Kidney (tissue), 14 donors: Measurements from ENCODE around the gene RPTOR. TPM values are rescaled to one million over a fixed set of nuclear protein-coding genes. Genes with fewer than 3 reads are reported as not detected.

Experiments used
- DNase-seq, 5 donors: peaks; one replicate each; pipeline ENCODE4 v3.0.0-alpha.2; 2013 to 2020
- FAIRE-seq: peaks from 2 replicates; lab custom pipeline; 2012; peaks lifted over from hg19 to GRCh38; lab: Jason Lieb, UNC
- H3K27ac ChIP-seq, 2 donors: one replicate each; pipeline ENCODE4 v1.7.0; 2013; ENCODE audit warnings: low read depth in 2 of 2, low read length in 2 of 2, inconsistent platforms in 1 of 2
- H3K27me3 ChIP-seq: one replicate; pipeline ENCODE4 v1.7.1; 2013; ENCODE audit warnings: low read length, inconsistent platforms; ENCODE audit not compliant: control insufficient read depth, insufficient read depth
- H3K36me3 ChIP-seq, 3 donors: one replicate each; pipeline versions ENCODE4 v1.7.0 to v1.7.1; 2013; ENCODE audit warnings: low read length in 3 of 3, control low read depth in 1 of 3, inconsistent platforms in 1 of 3; ENCODE audit not compliant: insufficient read depth in 3 of 3, control insufficient read depth in 2 of 3
- H3K4me1 ChIP-seq, 3 donors: one replicate each; pipeline versions ENCODE4 v1.7.0 to v1.7.1; 2013; ENCODE audit warnings: low read length in 3 of 3, inconsistent platforms in 1 of 3, low read depth in 1 of 3; ENCODE audit not compliant: control insufficient read depth in 2 of 3, insufficient read depth in 2 of 3
- H3K4me3 ChIP-seq, 3 donors: one replicate each; pipeline versions ENCODE4 v1.7.0 to v1.8.1; 2013; ENCODE audit warnings: low read length in 3 of 3, control low read depth in 1 of 3, inconsistent platforms in 1 of 3
- H3K9ac ChIP-seq, 3 donors: one replicate each; pipeline versions ENCODE4 v1.7.0 to v1.7.1; 2013; ENCODE audit warnings: low read length in 3 of 3, control low read depth in 1 of 3, inconsistent platforms in 1 of 3
- H3K9me3 ChIP-seq, 3 donors: one replicate each; pipeline versions ENCODE4 v1.7.0 to v1.7.1; 2013; ENCODE audit warnings: low read length in 3 of 3, control low read depth in 1 of 3, inconsistent platforms in 1 of 3; ENCODE audit not compliant: control insufficient read depth in 2 of 3, insufficient read depth in 1 of 3
- intact Hi-C: fragments of 100-400 bp; cut with DNase I; formaldehyde crosslinking; loops from one replicate; pipeline ENCODE4 v1.11.1; 2022
- polyA plus RNA-seq: library from polyadenylated mRNA; stranded (reverse); fragments of 350-450 nt; fragmentation: Illumina TruSeq; extraction: RNeasy Lipid Tissue Mini Kit (QIAGEN cat#74804); gene quantifications from one replicate; pipeline ENCODE4 v1.2.3, GENCODE V29; 2014; ENCODE audit warnings: low read depth, low replicate concordance; ENCODE audit not compliant: insufficient read depth
- total RNA-seq: library from RNA; stranded (reverse); fragmentation: NEBNext Ultra II Directional; extraction: Animal tissue kit (Norgen Biotek cat#: 25700); gene quantifications from one replicate; pipeline ENCODE4 v1.2.1, GENCODE V29; 2021
- TF ChIP-seq, protein P1 (sequence below): IDR thresholded peaks from 3 replicates; pipeline ENCODE4 v1.5.1; 2012; ENCODE audit warnings: mild to moderate bottlenecking, moderate library complexity, borderline replicate concordance; ENCODE audit not compliant: insufficient read depth; ENCODE audit errors: extremely low read depth
- donor health status: control.
- donor health status: control.
- donor health status: control.
- donor health status: control.
- donor health status: control.
- donor health status: DM: yes; HTN: yes; CAD: no.
- donor health status: Normal renal cell carcinoma (clear cell type).

RPTOR gene
- total and polyA plus RNA-seq, 2 donors from 2014 or later, result 5.5 to 37.6 TPM

DNA sequence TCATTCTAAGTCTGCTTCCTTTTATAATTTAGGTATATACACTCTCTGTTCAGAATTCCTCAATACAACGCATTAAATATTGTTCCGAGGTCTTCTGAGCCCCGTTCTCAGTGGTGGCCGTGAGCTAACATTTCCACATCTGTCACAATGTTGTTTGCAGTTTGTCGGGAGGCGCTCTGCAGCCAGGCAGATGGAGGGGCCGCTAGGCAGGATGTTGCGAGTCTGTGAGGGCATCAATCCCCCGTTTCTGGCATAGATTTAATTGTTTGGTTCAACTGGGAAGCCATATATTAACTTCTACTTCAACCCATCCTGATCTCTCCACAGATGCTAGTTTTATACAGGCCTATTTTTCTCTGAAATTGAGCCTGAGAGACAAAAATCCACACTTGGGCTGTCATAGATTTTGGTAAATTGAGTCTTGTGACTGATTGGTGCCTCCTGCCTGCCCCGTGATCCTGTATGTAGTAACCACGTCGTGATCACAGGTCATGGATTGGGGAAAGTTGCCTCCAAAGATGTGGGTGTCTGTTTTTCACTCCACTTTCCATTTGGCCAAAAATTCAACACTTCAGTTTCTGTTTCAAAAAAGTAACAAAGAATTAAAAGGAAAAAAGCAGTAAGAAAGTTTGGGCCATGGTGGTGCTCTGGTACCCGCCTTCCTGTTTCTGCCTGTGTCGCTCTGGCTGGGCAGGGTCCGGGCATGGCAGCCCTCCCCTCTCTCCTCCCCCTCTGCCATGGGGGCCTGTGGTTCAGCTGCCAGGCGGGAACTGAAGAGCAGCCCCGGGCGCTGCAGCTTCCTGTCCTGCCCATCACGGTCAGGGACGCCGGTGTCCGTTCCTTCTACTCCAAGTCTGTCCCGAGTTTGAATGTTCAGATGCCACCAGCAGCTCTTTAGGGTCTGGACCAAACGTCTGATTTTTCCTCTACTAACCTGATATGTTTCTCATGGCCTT, 41.5 kb downstream of the RPTOR start:
- no peak overlapping the region for H3K4me3 ChIP-seq
- no peak for FAIRE-seq
- H3K9ac ChIP-seq, result no peak overlapping the region

DNA sequence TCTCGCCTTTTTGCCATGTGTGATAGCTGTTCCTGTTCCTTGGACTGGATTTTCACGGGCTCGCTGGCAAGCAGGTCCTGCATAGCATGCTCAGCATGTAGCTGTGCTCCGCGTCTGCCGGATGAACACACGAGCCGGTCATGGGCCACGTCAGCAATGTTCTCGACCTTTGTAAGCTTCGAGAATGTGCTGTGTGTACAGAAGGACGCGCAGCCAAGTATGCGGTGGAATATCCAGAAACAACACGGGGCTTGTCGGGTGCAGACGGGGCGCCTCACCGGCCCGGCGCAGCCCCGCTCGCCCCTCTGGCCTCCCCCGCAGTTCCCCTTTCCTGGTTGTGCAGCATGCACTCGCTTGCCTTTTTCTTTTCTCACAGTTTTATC, 42.2 kb downstream of the RPTOR start:
- H3K9ac ChIP-seq, result no peak overlapping the region
- DNase-seq, result no peak
- intact Hi-C loops, result no loop called here
- no peaks in the 10 kb centered on the region for H3K9me3 ChIP-seq
- no peaks in the 10 kb centered on the region for H3K36me3 ChIP-seq
- H3K4me1 ChIP-seq, result no peaks in the 10 kb centered on the region
- TF ChIP-seq, protein P1, sequence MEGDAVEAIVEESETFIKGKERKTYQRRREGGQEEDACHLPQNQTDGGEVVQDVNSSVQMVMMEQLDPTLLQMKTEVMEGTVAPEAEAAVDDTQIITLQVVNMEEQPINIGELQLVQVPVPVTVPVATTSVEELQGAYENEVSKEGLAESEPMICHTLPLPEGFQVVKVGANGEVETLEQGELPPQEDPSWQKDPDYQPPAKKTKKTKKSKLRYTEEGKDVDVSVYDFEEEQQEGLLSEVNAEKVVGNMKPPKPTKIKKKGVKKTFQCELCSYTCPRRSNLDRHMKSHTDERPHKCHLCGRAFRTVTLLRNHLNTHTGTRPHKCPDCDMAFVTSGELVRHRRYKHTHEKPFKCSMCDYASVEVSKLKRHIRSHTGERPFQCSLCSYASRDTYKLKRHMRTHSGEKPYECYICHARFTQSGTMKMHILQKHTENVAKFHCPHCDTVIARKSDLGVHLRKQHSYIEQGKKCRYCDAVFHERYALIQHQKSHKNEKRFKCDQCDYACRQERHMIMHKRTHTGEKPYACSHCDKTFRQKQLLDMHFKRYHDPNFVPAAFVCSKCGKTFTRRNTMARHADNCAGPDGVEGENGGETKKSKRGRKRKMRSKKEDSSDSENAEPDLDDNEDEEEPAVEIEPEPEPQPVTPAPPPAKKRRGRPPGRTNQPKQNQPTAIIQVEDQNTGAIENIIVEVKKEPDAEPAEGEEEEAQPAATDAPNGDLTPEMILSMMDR, result no peak
- FAIRE-seq, result no peak
- H3K4me3 ChIP-seq, result no peak overlapping the region
- no peaks in the 10 kb centered on the region for H3K27me3 ChIP-seq
- H3K27ac ChIP-seq, result no peak overlapping the region

More for the DNA sequence above, 41.5 kb downstream of the RPTOR start:
- TF ChIP-seq, protein P1, result no peak
- Histone ChIP-seq H3K27me3 (no peaks in the 10 kb centered on the region), H3K27ac (no peak overlapping the region), H3K36me3 (no peaks in the 10 kb centered on the region), H3K4me1 (no peaks in the 10 kb centered on the region), H3K9me3 (no peaks in the 10 kb centered on the region)
- no peak for DNase-seq
- intact Hi-C loops, result no loop called here

DNA sequence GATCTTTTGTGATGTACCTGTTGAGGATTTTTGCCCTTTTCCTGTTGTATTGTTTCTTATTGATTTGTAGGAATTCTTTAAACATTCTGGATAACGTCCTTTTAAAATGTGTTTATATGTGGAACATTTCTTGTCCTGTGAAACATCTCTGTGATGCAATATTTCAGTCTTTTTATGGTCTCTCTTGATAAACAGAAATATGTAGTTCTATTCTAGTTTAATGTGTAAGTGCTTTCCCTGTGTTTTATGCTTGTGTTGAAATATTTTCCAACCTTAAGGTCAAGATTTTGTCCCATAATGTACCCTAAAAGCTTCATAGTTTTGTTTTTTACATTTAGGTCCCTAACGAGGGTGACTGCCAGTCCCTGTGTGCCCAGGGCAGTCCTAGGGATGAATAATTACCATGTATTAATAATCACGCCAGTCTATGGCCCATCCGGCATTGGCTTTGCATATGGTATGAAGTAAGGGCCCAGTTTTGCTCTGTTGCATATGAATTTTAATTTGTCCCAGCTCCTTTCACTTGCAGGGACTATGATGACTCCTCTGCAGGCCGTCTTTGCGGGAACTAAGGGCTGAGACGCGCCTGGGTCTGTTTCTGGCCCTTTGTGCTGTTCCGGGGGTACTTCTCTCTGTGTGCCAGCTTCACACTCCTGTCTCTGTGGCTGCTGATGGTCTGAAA, 44.2 kb downstream of the RPTOR start:
- no peaks in the 10 kb centered on the region for H3K4me1 ChIP-seq
- intact Hi-C loops, result no loop called here
- FAIRE-seq (no peak), DNase-seq (no peak)
- H3K27ac ChIP-seq, result no peak overlapping the region
- H3K4me3 ChIP-seq, result no peak overlapping the region
- TF ChIP-seq, protein P1, result no peak
- H3K9ac ChIP-seq, result no peak overlapping the region
- no peaks in the 10 kb centered on the region for H3K27me3 ChIP-seq
- H3K9me3 ChIP-seq, result no peaks in the 10 kb centered on the region
- no peaks in the 10 kb centered on the region for H3K36me3 ChIP-seq
